NCI-H69 (cell line): ENCODE data around the gene G0S2.

Source experiments
- DNase-seq: peaks from one replicate; lab custom pipeline; 2025; lab: John Stamatoyannopoulos, UW

Gene G0S2, protein sequence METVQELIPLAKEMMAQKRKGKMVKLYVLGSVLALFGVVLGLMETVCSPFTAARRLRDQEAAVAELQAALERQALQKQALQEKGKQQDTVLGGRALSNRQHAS

DNA sequence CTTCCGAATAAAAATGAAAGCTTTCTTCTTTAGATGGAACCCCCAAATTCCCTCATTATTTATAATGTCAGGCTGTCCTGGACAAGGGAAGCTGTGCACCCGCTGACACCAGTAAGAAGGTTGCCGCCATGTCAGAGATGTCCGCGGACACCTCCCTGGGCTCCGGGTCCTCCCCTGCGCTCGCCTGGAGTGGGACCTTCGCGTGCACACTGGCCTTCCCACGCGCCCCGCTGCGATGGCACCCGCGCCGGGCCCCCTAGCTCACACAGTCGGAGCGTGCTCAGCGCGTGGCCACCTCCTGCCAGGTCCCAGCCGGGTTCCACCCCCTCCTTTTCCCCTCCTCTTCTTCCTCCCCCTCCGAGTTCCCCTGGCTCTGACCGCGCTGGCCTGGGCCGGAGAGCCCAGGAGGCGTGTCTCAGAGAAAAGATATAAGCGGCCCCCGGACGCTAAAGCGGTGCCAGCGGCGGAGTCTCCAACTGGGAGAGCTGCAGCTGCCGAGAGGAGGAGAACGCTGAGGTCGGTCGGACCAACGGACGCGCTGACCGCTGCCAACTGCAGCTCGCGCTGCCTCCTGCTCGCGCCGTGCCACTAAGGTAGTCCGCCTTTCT lies at the start of gene G0S2:
TSS of gene G0S2 (plus strand) at position 456 of the 608 bp plus-strand sequence. CDS start 273 bp downstream, outside the sequence.
- peak; percentile 74 for DNase-seq

DNA sequence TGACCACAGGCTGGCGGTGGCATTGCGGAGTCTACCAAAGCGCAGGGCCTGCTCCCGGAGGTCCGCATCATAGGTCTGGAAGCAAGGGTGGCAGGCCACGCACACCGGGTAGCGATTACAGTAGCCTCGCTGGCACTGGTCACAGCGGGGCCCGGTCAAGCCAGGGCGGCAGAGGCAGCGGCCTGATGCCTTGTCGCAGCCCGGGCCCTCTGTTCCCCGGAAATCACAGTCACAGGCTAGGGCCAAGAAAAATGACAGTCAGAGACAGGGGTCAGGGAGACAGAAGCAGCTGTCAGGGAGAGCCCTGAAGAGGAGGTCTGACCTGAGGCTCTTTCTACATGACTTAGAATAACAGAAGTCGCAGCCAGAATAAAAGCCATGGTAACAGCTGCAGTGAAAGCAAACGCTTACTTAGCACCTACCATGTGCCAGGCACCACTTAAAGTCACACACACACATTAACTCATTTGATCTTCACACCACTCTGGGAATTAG lies 49.4 kb upstream of the G0S2 start:
- no peak for DNase-seq

DNA sequence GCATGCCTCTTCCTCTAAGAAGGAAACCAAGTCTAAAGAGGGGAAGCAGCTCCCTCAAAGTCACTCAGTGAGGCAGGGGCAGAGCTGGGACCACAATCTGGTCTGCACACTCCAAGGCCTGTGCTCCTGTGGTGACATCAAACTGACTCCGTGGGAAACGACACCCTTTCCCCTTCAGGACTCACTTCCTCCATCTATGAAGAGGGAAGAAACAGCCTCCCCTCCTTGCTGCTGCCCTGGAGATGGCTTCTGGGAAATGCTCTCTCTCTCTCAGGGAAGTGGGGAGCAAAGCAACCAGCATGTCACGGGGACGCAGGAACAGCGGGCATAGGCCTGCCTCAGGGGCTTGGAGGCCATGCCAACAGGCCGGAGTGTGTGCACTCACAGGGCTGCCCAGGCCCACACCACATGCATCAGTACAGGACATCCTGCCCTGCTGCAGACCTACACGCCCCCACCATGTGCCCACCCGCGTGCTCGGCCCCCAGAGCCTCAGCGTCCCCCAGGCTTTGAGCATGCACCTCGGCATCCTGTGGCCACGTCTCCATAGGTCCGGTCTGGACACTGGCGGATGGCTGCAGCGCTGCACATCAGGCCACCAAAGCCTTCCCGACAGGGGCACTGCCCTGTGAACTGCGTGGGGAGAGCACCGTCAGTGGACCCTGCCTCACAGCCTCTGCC lies 48.7 kb upstream of the G0S2 start:
- DNase-seq, result no peak

DNA sequence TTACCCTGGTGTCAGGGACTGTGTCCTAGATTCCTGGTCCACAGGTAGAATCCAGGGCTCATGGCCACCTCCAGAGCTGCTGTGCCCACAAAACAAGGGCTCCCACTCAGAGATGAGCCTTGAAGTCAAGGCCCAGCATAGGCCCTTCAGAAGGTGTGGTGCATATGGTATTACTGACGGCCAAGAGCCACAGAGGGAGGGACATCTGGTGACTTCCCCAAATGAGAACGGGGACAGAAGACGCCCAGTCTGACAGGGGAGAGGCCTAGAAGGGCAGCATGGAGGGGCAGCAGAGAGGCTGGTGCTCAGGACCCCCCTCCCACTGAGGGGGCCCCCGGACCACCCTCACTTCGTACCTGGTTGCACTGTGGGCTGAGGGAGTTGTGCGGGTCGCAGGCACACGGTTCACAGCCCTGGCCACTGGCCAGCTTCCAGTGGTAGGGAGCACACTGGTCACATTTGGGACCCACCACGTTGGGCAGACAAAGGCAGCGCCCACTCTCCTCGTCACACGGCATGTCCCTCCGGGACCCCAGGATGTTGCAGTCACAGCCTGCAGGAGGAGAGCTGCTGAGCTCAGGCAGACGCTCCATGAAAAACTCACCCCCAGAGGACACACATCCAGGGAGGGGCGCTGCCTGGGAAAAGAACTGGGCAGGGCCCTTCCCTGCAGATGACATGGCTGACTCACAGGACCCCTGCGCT lies 48.0 kb upstream of the G0S2 start:
- no peak for DNase-seq

DNA sequence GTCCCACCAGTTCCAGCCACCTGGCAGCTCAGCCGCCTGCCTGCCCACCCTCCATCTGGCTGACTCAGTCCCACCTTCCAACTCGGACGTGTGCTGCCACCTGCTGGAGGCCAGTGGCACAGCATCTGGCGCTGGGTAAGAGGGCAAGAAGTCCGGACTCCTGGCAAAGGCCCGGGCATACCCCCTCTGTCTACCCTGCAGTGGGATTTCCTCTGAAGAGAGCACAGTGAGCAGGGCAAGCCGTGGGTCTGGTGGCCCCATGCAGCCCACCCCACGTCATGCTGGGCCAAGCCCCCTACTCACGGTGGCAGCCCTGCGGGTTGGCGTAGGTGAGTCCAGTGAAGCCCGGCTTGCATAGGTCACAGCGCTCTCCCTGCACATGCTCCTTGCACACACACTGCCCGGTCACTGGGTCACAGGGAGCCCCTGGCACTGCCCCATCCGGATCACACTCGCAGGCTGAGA lies 47.4 kb upstream of the G0S2 start:
- DNase-seq, result peak; percentile 76

DNA sequence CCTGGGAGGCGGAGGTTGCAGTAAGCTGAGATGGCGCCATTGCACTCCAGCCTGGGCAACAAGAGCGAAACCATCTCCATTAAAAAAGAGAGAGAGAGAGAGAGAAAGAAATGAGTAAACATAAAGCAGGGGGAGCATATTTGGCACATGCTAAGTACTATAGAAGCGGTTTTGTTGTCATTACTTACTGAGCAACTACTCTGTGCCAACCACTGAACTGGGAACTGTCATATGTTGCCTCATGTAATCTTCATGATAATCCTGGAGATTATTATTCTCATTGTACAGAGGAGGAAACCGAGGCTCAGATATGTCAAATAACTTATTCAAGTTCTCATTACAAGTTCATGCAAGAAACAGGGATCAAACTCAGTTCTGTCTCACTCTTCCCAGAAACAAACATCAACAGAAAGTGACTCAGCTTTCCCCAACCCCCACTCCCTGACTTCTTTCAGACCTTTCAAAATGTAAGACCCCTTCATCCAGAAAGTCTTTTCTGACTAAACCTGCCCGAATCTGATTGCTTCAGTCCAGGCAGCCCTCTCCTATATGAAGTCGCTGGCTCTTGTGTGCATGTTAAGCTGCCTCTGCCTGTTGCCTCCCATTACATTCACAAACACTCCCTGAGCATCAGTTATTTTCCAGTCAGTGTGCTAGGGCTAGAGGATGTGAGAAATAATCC lies 46.5 kb upstream of the G0S2 start:
- DNase-seq, result no peak

DNA sequence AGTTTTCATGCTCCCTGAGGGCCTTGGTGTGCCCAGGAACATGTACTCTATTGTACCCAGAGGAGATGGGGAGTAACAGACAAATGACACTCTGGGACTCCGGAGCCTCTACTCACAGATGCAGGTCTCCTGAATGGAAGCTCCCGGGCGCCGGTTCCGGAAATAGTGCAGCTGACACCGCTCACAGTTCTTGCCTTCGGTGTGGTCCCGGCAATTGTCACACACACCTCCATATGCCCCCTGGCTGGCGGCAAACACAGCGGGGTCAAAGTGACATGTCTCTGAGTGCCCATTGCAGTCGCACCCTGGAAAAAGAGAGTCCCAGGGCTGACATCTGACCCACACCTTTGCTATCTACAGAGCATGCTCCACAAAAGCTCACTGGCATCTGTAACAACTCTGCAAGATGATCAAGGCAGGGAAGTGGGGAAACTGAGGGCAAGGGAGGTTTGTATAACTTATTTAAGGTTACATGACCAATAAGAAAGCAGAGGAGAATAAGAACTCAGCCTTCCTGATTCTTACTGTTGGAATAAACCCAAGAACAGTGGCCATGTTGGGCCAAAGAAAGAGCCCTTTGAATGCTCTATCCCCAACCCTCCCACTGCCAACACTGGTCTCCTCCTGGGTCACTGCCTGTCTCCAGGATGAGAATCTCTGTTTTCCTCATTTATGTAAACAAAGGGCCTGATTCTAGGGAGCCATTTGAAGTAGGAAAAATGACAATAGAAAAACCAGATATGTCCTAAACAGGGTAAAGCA lies 45.4 kb upstream of the G0S2 start:
- no peak for DNase-seq

DNA sequence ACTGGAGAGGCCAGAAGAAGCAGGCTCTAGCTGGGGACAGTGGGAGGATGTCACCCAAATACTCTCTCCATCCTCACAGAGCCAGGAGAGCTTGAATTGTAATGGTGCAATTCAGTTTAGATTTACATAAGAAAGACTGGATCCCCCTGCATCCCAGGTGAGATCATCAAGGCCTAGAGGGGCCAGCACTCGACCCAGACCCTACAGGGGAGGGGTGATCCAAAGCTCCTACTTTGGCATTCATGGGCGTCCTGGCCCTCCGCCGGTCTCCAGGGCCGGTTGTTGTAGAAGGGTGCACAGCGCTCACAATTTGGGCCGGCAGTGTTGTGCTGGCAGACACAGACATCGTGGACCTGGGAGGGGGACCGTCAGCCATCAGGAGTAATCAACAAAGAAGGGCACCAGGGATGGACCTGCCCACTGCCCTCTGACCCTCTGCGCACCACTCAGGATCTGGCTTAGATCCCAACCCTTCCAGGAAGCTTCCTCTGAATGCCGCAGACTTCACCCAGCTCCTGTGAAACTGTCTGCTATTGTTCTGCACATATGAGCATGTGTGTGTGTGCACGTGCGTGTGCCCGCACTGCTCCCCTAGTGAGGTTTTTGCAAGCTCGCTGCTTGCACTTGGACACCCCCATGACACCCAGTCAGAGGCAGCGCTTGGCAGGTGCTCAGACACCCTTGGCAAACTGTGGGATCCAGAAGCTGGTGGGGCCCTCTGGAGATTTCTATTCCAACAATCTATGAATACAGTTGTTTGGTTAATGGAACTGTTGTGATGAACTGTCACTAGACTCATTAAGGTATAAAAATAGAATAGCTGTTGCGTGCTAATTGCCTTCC lies 44.6 kb upstream of the G0S2 start:
- peak; percentile 40 for DNase-seq

DNA sequence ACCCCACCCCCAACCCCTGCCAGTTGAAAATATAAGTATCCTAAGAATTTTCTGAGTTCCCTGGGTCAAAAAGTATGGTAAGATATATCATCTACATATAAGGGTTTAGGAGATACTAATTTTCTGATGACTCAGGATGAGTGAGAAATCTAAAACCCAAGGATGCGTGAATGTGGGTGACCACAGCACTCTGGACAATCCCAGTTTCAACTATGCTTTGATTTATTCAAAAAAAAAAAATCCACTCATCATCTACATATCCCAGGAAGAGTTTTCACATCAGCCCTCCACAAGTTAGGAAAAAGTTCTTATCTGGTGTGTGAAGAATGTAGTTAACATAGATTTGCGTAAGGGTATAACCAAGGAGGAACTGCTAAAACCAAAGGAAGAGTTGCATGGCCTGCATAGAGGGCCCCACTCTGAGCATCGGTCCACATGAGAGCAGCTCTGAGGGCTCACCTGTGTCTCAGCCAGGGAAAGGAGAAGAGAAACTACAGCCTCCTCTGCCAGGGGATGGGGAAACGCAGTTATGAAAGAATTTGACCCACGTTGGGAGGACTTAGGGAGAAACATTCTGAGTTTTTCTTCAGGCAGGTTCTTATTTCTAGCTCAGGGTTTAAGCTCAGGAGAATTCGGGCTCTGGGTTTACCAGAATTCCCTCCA lies 41.7 kb upstream of the G0S2 start:
- no peak for DNase-seq

DNA sequence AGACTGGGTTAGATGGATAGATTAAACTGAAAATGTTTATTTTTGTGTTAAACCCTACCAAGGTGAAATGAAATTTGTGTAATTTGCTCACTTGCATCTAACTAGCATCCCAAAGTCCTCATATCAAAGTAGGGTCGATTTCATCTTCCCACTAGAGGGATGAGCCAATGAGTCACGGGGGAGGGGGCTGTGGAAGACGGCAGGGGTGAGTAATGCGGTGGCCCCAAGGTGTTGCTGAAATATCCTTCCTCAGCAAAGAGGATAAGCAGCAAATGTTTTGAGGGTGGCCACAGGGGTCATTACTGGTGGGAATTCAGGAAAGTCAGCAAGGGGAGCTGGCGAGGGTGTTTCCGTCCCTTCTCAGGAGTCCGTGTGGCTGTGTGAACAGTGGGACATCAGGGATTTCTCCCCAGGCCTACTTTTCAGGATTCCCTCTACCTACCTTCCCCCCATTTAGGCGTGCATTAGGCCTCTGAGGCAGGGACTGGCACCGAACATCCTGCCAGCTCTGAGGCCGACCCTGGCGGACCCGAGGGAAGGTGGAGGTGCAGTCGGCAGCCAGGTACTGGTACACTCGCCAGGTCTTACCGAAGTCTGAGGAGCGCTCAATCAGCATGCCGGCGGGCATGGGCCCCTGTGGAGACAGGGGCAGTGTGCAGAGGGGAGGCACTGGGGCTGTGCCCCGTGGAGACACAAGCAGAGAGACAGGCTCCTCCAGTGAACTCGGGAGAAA lies 41.0 kb upstream of the G0S2 start:
- no peak for DNase-seq

DNA sequence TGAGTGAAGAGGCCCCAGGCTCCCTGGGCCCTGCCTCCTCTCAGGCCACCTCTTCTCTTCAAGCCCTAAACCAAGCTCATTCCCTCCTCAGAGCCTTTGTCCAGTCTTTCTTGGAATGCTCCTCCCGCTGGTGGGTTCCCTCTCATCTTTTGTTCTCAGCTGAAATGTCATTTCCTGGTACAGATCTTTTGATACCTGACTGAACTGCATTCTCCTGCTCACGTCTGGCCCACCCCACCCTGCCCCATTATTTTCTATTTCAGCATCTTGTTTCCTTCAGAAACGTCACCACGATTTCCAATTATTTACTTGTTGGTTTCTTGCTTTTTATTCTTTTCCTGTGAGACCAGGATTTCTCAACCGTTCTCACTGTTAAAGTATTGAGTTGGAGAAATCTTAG lies 39.4 kb upstream of the G0S2 start:
- no peak for DNase-seq

DNA sequence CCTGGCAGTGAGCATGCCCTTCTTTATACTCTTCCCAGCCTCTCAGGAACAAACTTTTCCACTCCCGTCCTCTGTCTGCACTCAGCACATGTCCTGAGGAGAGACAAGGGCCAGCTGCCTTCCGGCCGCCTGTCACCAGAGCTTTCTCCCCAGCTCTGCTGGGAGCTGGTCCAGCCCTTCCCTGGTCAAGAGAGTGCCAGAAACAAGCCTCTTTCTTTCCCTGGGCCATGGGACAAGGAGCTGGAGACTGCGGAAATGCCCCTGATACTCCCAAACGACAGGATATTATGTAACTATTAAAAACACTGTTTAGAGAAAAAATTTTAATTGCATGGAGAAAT lies 33.4 kb upstream of the G0S2 start:
- DNase-seq, result no peak

DNA sequence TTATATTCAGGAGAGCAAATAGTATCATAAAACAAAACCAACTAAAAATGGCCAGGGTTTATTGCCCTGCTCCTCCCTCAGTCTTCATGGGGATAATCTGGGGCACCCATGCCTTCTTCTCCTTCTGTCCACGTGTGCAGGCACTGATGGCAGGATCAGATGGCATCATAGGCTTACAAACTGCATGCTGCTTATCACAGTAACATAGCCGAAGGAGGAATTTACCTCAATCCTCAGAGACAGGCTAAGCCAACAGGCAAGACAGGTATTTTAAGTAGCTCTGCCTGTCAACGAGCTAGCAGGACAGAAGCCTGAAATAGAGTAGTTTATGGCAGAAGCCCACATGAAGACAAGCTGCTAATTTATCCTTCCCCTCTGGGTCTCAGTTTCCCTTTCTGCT lies 32.4 kb upstream of the G0S2 start:
- DNase-seq, result no peak

DNA sequence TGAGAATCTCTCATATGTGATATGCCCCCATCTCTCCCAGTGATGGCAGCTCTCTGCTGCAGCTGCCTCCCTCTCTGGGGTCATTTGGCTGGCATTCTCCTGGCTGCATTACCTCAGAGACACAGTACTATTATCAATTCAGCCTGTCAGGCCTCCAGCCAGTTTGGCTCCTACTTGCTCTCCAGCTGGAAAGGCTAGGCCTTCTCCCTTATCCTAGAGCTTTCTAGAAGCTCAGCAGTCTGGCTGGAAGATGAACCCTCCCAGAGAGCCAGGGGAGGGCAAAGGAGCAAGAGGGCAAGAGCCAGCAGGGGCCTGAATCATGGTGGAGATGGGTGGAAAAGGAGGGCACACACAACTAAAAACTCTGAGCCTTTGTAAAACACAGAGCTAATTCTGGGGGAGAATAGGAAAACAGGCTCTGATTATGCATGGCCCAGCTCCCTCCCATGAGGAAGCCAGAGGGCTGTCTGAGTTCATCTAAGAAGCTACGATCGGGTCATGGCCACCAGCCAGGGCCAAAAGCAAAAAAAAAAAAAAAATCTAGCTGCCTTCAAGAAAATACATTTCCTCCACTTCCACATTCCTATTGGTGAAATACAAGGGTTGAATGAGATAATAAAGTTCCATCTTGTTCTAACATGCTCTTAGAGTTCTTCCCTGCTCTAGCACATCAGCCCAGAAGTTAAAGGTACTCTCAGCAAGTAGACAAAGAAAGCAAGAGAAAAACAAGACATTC lies 31.8 kb upstream of the G0S2 start:
- DNase-seq, result no peak

DNA sequence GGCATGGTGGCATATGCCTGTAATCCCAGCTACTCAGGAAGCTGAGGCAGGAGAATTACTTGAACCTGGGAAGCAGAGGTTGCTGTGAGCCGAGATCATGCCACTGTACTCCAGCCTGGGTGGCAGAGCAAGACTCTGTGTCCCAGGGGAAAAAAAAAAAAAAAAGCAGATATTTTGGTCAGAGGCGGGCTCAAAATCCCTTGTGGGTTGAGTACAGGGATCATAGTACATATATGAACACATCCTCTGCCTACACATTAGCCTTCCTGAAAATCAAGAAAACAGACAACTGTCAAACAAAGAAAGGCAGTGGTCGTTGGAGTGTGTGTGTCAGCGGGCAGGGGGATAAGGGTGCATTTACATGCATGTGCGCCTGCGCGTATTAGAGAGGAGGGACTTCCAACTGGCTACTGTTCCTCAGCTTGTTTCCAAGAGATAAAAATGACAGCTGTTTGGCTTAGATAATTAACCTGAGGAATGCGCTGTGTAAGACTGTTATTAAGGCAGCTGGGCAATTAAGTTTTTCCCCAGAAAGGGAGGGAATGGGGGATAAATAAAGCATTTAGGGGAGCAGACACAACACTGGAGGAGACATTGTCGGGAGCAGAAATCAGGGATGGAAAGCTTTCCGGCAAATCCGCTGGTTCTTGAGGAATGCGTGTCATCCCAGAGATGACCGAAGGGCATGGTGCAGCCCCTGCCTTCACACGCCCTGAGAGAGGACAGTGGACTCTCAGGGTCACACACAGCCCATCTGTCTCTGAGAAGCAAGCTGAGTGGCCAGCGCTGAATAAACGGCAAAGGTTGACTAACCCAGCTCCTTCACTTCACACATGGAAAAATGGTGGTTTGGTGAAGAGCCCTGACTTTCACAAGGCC lies 29.4 kb upstream of the G0S2 start:
- peak; percentile 56 for DNase-seq

DNA sequence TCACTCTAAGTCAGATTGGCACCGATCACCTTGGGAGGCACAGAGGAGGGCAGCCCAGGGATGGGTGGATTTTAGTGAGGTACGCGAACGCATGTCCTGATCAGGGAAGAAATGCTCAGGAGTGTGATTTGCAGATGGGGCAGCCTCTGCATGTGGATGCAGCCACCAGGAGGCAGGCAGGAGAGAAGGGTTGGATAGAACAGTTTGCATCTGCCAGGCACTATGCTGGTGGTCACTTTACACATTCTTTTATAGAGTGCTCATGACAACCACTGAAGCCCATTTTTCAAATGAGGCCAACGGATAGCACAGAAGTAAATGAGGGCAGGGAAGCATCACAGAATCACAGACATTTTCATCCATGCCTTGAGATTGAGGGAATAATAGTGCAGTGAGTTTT lies 28.7 kb upstream of the G0S2 start:
- no peak for DNase-seq

DNA sequence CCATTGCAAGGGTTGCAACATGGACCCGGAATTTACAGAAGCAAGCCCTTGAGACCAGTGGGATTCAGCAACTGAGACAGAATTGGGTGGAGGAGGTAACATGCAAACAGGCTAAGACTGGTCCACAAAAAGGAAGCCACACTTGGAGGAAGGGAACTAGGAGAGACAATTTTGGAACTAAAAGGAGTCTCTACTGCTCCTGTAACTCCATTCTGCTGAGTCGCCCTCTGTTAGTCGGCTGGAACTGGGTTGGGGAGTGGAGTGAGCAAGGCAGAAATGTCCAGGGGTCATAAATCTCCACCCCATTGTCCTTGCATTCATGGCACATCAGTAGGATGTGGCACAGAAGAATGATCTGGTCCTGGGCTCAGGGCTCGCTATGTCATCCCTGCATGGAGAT lies 28.1 kb upstream of the G0S2 start:
- no peak for DNase-seq

DNA sequence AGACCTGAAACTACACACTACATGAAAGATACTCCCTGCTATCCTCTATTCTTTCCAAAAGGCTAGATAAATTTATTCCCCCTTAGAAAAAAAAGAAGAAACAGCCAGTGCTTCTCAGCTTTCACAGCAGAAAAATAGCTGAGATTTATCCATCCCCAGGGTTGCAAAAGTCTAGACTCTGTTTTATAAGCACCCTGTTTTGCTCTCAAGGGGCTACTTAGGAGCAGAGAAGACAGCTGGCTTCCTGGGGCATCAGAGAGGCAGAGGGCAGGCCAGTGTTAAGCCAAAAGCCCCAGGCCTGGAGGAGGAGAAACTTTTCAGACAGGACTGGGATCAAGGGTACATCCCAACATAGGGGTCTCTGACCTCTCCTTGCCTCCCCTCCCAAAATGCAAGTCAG lies 26.9 kb upstream of the G0S2 start:
- DNase-seq, result no peak
